Caco-2 (cell line): ENCODE measurements around the gene PNPLA3. TPM values are rescaled to one million over a fixed set of nuclear protein-coding genes. Genes with fewer than 3 reads are reported as not detected.

ENCODE experiments used
- BruUV-seq: library from RNA; stranded (reverse); fragments of 400-500 nt; replicated peaks from 2 replicates; lab custom pipeline; 2021; lab: Mats Ljungman, UMichigan
- CTCF ChIA-PET: fragments of 300-600 bp; sonication (Branson Sonifier 250); formaldehyde crosslinking; loops from one replicate; lab custom pipeline; 2022; ENCODE audit warnings: antibody characterized with exemption; lab: Charles Lee
- POLR2A ChIA-PET: fragments of 300-600 bp; sonication (Branson Sonifier 250); formaldehyde crosslinking; loops from one replicate; lab custom pipeline; 2022; ENCODE audit warnings: antibody characterized with exemption; lab: Charles Lee
- DNase-seq, 2 experiments: peaks; one replicate each; pipeline versions ENCODE4 v3.0.0 to v3.0.0-alpha.2; 2020 to 2022
- H3K27me3 ChIP-seq: replicated peaks from 2 replicates; pipeline ENCODE4 v1.6.0; 2011; ENCODE audit warnings: low read length; ENCODE audit not compliant: control insufficient read depth, insufficient read depth
- H3K36me3 ChIP-seq: 2 replicates; pipeline ENCODE4 v1.5.1; 2011; ENCODE audit warnings: low read length; ENCODE audit not compliant: control insufficient read depth, insufficient read depth
- H3K4me1 ChIP-seq: fragments of 250-450 bp; sonication (Bioruptor Pico); 2 replicates; pipeline ENCODE4 v1.5.1; 2020; ENCODE audit warnings: mild to moderate bottlenecking
- H3K4me3 ChIP-seq: 2 replicates; pipeline ENCODE4 v1.5.1; 2011; ENCODE audit warnings: low read depth, mild to moderate bottlenecking, control low read depth, low read length
- H3K9me3 ChIP-seq: fragments of 250-450 bp; sonication (Bioruptor Pico); 2 replicates; pipeline ENCODE4 v1.5.1; 2020; ENCODE audit warnings: mild to moderate bottlenecking, moderate library complexity
- H3K27ac Mint-ChIP-seq: one replicate; pipeline ENCODE4 v1.8.0; 2022; ENCODE audit warnings: mixed read lengths; ENCODE audit not compliant: unreplicated experiment
- H3K27me3 Mint-ChIP-seq: one replicate; pipeline ENCODE4 v1.8.0; 2022; ENCODE audit warnings: mixed read lengths; ENCODE audit not compliant: insufficient read depth, unreplicated experiment
- H3K36me3 Mint-ChIP-seq: one replicate; pipeline ENCODE4 v1.8.0; 2022; ENCODE audit warnings: mild to moderate bottlenecking, mixed read lengths; ENCODE audit not compliant: insufficient read depth, unreplicated experiment
- H3K4me1 Mint-ChIP-seq: one replicate; pipeline ENCODE4 v1.8.0; 2022; ENCODE audit warnings: low read depth, mixed read lengths; ENCODE audit not compliant: unreplicated experiment
- H3K4me3 Mint-ChIP-seq: one replicate; pipeline ENCODE4 v1.8.0; 2022; ENCODE audit warnings: mild to moderate bottlenecking, moderate library complexity, mixed read lengths; ENCODE audit not compliant: unreplicated experiment
- H3K9me3 Mint-ChIP-seq: one replicate; pipeline ENCODE4 v1.8.0; 2022; ENCODE audit warnings: mixed read lengths; ENCODE audit not compliant: unreplicated experiment
- CTCF ChIP-seq, 2 experiments: fragments of 200-600 bp in 1 of 2; IDR thresholded peaks; 1 replicate in 1 of 2; 2 replicates in 1 of 2; pipeline versions ENCODE4 v1.5.1 to v1.8.0; 2011 to 2022; ENCODE audit warnings: antibody characterized with exemption in 1 of 2, control low read depth in 1 of 2, inconsistent platforms in 1 of 2, low read depth in 1 of 2, low read length in 1 of 2, mild to moderate bottlenecking in 1 of 2, moderate library complexity in 1 of 2; ENCODE audit not compliant: insufficient read depth in 1 of 2, severe bottlenecking in 1 of 2, unreplicated experiment in 1 of 2
- intact Hi-C: fragments of 100-400 bp; cut with micrococcal nuclease; formaldehyde crosslinking; loops from one replicate; pipeline ENCODE4 v1.10.0; 2022; ENCODE audit not compliant: unreplicated experiment
- total RNA-seq: library from RNA; stranded (reverse); gene quantifications from 2 replicates; pipeline ENCODE4 v1.2.3, GENCODE V29; 2022

Gene PNPLA3
- total RNA-seq, 1 experiment from 2014 or later = 5.0 TPM

- POLR2A ChIA-PET = no interaction called here
- Histone ChIP-seq H3K9me3 (no peaks in the 10 kb centered on the region), H3K36me3 (no peaks in the 10 kb centered on the region), H3K27me3 (peaks cover under 1% of the 10 kb centered on the region; the same call in 1 of the 2 replicates), H3K4me1 (no peaks in the 10 kb centered on the region), H3K4me3 (no peak overlapping the region)
- H3K27ac Mint-ChIP-seq = no peak overlapping the region
- DNase-seq = peak in 1 of 2 experiments; percentile 13
- CTCF ChIA-PET = no interaction called here
- H3K4me1 Mint-ChIP-seq = no peaks in the 10 kb centered on the region
- peaks cover 20% of the 10 kb centered on the region for H3K27me3 Mint-ChIP-seq
- no peaks in the 10 kb centered on the region for H3K9me3 Mint-ChIP-seq
- H3K4me3 Mint-ChIP-seq = no peak overlapping the region
- no TSS peak for BruUV-seq
- no peaks in the 10 kb centered on the region for H3K36me3 Mint-ChIP-seq
- no peak for TF ChIP-seq CTCF (IDR thresholded peaks at IDR 0.05; ENCODE audit: insufficient read depth in 1 of 2, low read depth in 1 of 2, low read length in 1 of 2, severe bottlenecking in 1 of 2, unreplicated experiment in 1 of 2)
- intact Hi-C loops = no loop called here
Measured at GRCh38 chr22:43892183-43892894, 31.3 kb upstream of the PNPLA3 start.

GRCh38 chr22:43893266-43893665, 30.3 kb upstream of the PNPLA3 start:
- intact Hi-C loops = no loop called here
- no peaks in the 10 kb centered on the region for H3K36me3 ChIP-seq
- BruUV-seq = no TSS peak
- no peak overlapping the region for H3K4me3 ChIP-seq
- Mint-ChIP-seq H3K27me3 (peaks cover 19% of the 10 kb centered on the region), H3K9me3 (no peaks in the 10 kb centered on the region), H3K4me3 (no peak overlapping the region), H3K4me1 (no peaks in the 10 kb centered on the region), H3K27ac (no peak overlapping the region), H3K36me3 (no peaks in the 10 kb centered on the region)
- TF ChIP-seq CTCF (IDR thresholded peaks at IDR 0.05; ENCODE audit: insufficient read depth in 1 of 2, low read depth in 1 of 2, low read length in 1 of 2, severe bottlenecking in 1 of 2, unreplicated experiment in 1 of 2) = no peak
- CTCF ChIA-PET = no interaction called here
- DNase-seq = no peak
- H3K4me1 ChIP-seq = no peaks in the 10 kb centered on the region
- POLR2A ChIA-PET = no interaction called here
- H3K27me3 ChIP-seq = peaks cover 2% of the 10 kb centered on the region; the same call in 1 of the 2 replicates
- no peaks in the 10 kb centered on the region for H3K9me3 ChIP-seq

GRCh38 chr22:43894122-43894521, 29.5 kb upstream of the PNPLA3 start:
- H3K27me3 ChIP-seq = peaks cover 2% of the 10 kb centered on the region; the same call in 1 of the 2 replicates
- H3K36me3 Mint-ChIP-seq = no peaks in the 10 kb centered on the region
- no peak overlapping the region for H3K4me3 Mint-ChIP-seq
- no TSS peak for BruUV-seq
- H3K27ac Mint-ChIP-seq = no peak overlapping the region
- H3K4me1 Mint-ChIP-seq = no peaks in the 10 kb centered on the region
- CTCF ChIA-PET = no interaction called here
- H3K4me3 ChIP-seq = no peak overlapping the region
- no peaks in the 10 kb centered on the region for H3K9me3 Mint-ChIP-seq
- no peaks in the 10 kb centered on the region for H3K4me1 ChIP-seq
- H3K27me3 Mint-ChIP-seq = peaks cover 18% of the 10 kb centered on the region
- no peaks in the 10 kb centered on the region for H3K36me3 ChIP-seq
- H3K9me3 ChIP-seq = no peaks in the 10 kb centered on the region
- no peak for TF ChIP-seq CTCF (IDR thresholded peaks at IDR 0.05; ENCODE audit: insufficient read depth in 1 of 2, low read depth in 1 of 2, low read length in 1 of 2, severe bottlenecking in 1 of 2, unreplicated experiment in 1 of 2)
- POLR2A ChIA-PET = no interaction called here
- intact Hi-C loops = no loop called here
- DNase-seq = no peak
